ENCODE measurements around the gene WWOX. TPM values are rescaled to one million over a fixed set of nuclear protein-coding genes. Genes with fewer than 3 reads are reported as not detected.
A peak's percentile ranks its signal among the peaks of the same experiment; 100 is the strongest.

Gene WWOX
- total RNA-seq, 2 donors from 2014 or later = 23.0 to 31.7 TPM

DNA sequence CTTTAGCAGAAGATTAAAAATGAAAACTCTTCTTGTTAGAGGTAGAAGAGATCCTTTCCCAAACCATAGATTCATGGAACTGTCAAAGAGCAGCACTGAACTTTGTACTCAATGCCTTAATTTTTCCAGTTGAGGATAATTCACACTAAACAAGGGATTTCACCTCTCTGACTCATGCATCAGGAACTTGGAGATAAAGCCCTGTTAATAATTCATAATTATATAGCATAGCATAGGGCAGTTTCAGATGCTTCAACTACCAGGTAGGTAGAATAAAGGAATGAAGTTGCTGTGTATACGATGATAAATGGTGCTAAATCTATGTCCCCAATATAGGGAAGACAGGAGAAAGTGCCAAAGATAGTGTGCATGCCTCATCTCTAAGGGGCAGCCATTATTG, 1050.7 kb downstream of the WWOX start:
- no peak overlapping the region for H3K4me3 Mint-ChIP-seq
- no peaks in the 10 kb centered on the region for H3K36me3 Mint-ChIP-seq
- ATAC-seq = no peak
- H3K27ac Mint-ChIP-seq = no peak overlapping the region
- peaks cover 0 to 11% of the 10 kb centered on the region in 2 donors for H3K4me1 Mint-ChIP-seq (ENCODE audit: low read depth in 2 of 2)
- DNase-seq (ENCODE audit: low spot score) = no peak
- H3K27me3 Mint-ChIP-seq = no peaks in the 10 kb centered on the region
- H3K9me3 Mint-ChIP-seq = no peaks in the 10 kb centered on the region

DNA sequence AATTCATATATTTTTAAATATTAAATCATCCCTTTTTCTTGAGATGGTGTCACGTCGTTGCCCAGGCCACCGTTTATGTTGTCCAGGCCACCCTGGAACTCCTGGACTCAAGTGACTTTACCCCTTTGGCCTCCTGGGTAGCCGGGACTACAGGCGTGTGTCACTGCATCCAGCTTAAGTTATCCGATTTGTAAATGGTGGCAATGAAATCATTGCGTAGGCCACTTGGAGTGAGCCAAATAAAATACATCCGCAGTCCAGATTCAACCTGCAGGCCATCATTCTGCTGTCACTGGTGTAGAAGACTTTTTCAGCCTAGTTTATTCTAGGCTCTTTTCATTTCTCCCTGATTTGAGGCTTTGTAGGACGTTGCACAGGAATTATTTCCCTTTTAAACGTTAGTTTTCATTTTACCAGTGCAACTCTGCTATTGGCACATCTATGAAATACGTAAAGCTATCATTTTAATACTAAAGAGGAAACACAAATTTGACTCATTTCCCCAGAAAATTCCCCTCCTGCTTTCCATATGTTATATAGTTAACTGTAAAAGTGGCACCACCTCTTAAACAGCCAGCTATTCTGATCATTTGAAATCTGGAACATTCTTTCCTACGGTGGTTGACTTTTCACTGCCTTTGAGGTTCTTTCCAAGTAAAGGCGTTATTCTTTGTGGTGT, 1051.3 kb downstream of the WWOX start:
- ATAC-seq (no peak), DNase-seq (ENCODE audit: low spot score) (no peak)
- H3K4me3 Mint-ChIP-seq = no peak overlapping the region
- H3K9me3 Mint-ChIP-seq = no peaks in the 10 kb centered on the region
- H3K27me3 Mint-ChIP-seq = no peaks in the 10 kb centered on the region
- H3K36me3 Mint-ChIP-seq = no peaks in the 10 kb centered on the region
- H3K27ac Mint-ChIP-seq = no peak overlapping the region
- peaks cover 0 to 11% of the 10 kb centered on the region in 2 donors for H3K4me1 Mint-ChIP-seq (ENCODE audit: low read depth in 2 of 2)

DNA sequence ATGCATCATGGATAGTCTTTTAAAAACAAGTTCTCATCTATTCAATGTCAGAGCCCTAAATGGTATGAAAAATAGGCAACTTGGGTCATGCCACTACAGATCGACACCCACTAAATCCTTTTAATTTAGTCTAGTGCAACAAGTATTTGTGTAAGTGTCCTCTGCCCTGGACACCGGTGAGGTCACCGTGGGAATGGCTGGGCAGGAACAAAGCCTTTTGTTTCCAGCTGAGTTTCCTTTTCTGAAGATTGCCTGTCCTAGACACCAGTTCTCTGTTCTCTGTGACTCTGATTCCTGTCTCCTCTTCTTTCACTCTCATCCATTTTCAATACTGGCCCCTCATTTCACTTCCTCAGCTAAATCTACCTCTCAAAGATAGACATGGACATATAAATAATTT, 1054.6 kb downstream of the WWOX start:
- Mint-ChIP-seq H3K9me3 (no peaks in the 10 kb centered on the region), H3K27ac (no peak overlapping the region), H3K27me3 (peaks cover 0 to 2% of the 10 kb centered on the region in 2 donors), H3K4me3 (no peak overlapping the region), H3K4me1 (ENCODE audit: low read depth in 2 of 2) (peaks cover 19 to 23% of the 10 kb centered on the region in 2 donors), H3K36me3 (no peaks in the 10 kb centered on the region)
- ATAC-seq = no peak
- DNase-seq (ENCODE audit: low spot score) = no peak

DNA sequence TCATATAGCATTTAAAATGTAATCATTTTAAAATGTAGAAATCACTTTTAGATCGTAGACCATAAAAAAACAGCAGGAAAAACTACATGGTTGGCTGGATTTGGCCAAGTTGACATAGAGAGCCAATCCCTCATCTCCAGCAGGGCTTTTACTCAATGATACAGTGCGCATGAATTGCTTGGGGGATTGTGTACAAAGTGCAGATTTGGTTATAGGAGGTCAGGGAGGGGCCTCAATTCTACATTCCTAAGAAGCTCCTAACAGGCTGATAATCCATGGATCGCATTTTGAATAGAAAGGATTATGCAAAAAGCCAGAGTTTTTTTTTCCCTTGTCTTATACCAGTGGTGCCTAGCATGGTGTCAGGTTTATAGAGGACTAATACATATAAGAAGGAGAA, 1056.0 kb downstream of the WWOX start:
- Mint-ChIP-seq H3K9me3 (no peaks in the 10 kb centered on the region), H3K27me3 (peaks cover 0 to 2% of the 10 kb centered on the region in 2 donors), H3K4me1 (ENCODE audit: low read depth in 2 of 2) (peaks cover 19 to 20% of the 10 kb centered on the region in 2 donors), H3K27ac (no peak overlapping the region), H3K4me3 (no peak overlapping the region), H3K36me3 (no peaks in the 10 kb centered on the region)
- no peak for DNase-seq (ENCODE audit: low spot score)
- ATAC-seq = no peak

DNA sequence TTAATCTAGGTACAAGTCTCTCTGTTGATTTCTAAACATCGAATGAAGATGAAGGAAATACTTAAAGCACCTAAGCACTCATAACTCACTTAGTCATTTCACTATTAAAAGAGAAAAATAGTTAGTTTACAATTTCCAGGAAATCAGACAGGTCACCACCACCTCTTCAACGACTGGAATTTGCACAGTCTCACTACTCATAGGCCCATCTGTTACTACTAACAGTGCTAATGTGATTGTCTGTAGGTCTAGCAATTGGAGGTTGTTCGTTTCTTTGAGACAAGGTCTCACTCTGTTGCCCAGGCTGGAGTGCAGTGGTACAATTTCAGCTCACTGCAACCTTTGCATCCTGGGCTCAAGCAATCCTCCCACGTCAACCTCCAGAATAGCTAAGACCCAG, 1056.5 kb downstream of the WWOX start:
- ATAC-seq (peak in 1 of 2 donors; percentile 38), DNase-seq (ENCODE audit: low spot score) (no peak)
- Mint-ChIP-seq H3K27ac (no peak overlapping the region), H3K4me3 (no peak overlapping the region), H3K36me3 (no peaks in the 10 kb centered on the region), H3K27me3 (peaks cover 0 to 2% of the 10 kb centered on the region in 2 donors), H3K4me1 (ENCODE audit: low read depth in 2 of 2) (peaks cover 19 to 20% of the 10 kb centered on the region in 2 donors), H3K9me3 (no peaks in the 10 kb centered on the region)

DNA sequence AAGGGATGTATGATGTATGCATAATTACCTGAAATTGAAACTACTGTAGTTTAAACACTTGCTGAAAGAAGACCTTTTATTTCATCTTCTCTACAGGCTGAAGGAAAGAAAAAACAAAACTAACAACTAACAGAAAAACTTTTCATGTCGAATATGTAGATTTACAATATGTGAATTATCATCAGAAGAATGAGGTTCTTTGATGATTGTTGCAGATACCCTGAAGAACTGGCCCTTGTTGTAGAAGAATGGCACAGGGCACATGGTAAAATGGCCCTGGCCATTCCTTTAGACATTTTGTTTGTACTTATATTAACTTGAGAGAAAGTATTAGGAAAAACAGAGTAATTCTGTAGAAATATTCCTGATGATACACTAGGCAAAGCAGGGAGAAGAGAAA, 1057.3 kb downstream of the WWOX start:
- no peak overlapping the region for H3K4me3 Mint-ChIP-seq

DNA sequence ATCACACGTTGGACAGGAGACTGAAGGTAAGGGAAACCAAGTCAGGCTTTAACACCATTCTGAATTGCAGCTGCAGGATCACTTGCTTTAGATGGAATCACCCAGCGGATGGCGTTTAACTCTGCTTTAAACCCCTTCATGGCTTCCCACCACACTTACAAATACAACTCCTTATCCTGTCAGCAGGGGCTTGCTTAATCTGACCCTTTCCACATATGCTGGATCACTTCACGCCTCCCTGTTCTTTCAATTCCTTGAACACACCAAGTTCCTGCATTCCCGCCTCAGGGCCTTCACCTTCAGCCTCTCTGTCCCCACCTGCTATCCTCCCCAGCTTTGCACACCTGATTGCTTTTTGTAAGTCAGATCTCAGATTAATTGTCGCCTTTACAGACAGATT, 1058.9 kb downstream of the WWOX start:
- Mint-ChIP-seq H3K9me3 (no peaks in the 10 kb centered on the region), H3K4me1 (ENCODE audit: low read depth in 2 of 2) (peaks cover 20 to 25% of the 10 kb centered on the region in 2 donors), H3K36me3 (no peaks in the 10 kb centered on the region), H3K4me3 (no peak overlapping the region), H3K27ac (no peak overlapping the region), H3K27me3 (peaks cover 0 to 2% of the 10 kb centered on the region in 2 donors)
- ATAC-seq (no peak), DNase-seq (ENCODE audit: low spot score) (no peak)

More for the DNA sequence above, 1057.3 kb downstream of the WWOX start:
- ATAC-seq = no peak
- H3K27ac Mint-ChIP-seq = peak overlapping the region in 1 of 2 donors; percentile 9
- peaks cover 16 to 19% of the 10 kb centered on the region in 2 donors for H3K4me1 Mint-ChIP-seq (ENCODE audit: low read depth in 2 of 2)
- peaks cover 0 to 2% of the 10 kb centered on the region in 2 donors for H3K27me3 Mint-ChIP-seq
- no peak for DNase-seq (ENCODE audit: low spot score)
- H3K36me3 Mint-ChIP-seq = no peaks in the 10 kb centered on the region
- H3K9me3 Mint-ChIP-seq = no peaks in the 10 kb centered on the region

DNA sequence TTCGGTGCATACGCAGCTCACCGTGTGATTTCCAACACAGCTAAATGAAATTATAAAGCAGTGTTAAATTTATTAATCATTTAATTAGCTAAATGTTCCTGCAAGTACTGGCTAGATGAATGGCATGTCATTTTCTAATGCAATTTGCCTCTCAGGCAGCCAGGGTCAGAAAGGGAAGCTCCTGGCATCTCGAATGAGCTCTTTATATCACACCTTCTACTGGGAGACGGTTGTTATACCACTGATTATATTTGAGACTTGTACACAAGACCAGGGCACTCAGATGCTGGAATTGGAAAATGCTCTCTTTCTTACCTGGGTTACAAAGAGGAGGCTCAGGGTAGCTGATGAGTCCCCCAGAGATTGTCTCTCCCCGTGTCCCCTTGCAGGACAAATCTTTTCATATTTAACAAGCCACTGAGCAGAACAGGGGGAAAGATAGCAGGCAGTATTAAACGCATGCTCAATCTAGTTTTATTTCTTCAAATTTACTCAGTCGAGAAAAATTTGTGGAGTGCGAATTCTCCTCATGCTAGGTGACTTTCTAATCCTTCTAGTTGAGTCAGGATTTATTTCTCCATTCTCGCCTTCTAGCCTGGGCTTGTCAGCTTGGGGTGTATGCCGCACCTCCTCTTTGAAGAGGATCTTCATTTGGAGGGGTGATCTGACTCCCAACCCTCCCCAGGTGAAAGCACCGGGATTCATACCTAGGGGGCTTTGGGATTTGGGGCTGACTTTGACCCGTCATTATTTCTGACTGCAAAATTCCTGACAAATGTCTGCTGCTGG, 1060.0 kb downstream of the WWOX start:
- Mint-ChIP-seq H3K4me3 (no peak overlapping the region), H3K4me1 (ENCODE audit: low read depth in 2 of 2) (peaks cover 25 to 27% of the 10 kb centered on the region in 2 donors), H3K27ac (no peak overlapping the region), H3K36me3 (no peaks in the 10 kb centered on the region), H3K9me3 (no peaks in the 10 kb centered on the region), H3K27me3 (peaks cover 0 to 2% of the 10 kb centered on the region in 2 donors)
- no peak for DNase-seq (ENCODE audit: low spot score)
- no peak for ATAC-seq

DNA sequence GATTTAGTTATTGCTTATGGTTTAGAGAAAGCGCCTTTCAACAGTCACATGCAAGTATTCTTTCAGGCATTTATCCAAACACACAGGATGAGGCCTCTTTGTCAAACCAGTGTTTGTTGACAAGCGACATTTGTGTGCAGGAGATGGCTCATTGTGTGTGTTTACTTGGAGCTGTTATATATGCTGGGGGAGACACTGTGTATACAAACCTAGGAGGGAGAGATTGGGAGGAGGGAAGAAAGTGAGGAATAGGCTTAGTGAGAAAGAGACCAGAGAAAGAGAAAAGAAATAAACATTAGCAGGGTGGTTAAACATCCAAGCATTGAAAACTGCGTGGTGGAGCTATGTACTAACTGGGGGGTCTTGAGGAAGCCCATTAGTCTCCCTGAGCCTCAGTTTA, 1063.5 kb downstream of the WWOX start:
- H3K4me1 Mint-ChIP-seq (ENCODE audit: low read depth in 2 of 2) = peaks cover 8 to 15% of the 10 kb centered on the region in 2 donors
- no peaks in the 10 kb centered on the region for H3K27me3 Mint-ChIP-seq
- peaks cover 3% of the 10 kb centered on the region for H3K9me3 Mint-ChIP-seq
- ATAC-seq = no peak
- no peak for DNase-seq (ENCODE audit: low spot score)
- H3K27ac Mint-ChIP-seq = peak overlapping the region in 1 of 2 donors; percentile 72
- peak overlapping the region; percentile 51 for H3K4me3 Mint-ChIP-seq
- peaks cover 4% of the 10 kb centered on the region for H3K36me3 Mint-ChIP-seq

DNA sequence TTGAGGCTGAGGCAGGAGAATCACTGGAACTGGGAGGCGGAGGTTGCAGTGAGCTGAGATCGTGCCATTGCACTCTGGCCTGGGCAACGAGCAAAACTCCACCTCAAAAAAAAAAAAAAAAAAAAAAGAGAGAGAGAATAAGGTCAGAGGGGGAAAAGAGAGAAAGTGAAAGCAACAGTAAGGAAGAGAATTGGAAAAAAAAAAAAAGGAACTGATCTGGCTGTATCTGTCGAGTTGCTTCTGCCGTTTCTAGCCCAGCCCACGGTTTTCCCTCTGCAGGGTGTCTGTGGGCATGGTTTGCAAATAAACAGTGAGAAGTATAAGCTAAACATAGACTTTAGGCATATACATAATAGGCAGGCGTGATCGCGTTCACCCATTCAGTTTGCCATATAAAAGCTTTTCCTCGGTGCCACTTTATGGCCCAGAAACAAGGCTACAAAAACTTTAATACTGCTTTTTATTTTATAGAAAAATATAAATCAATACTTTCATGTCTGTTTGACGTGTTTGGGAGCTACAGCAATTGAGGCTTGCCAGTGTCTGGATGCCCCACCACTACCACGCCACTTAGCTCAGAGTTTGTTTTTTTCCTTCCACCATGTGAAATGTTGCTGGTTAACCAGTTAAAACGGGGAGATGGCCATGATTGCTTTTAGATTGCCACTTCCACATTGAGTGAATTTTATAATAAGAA, 1064.4 kb downstream of the WWOX start:
- peak overlapping the region; percentile 51 for H3K4me3 Mint-ChIP-seq
- peaks cover 5% of the 10 kb centered on the region for H3K9me3 Mint-ChIP-seq
- H3K27me3 Mint-ChIP-seq = no peaks in the 10 kb centered on the region
- no peak for DNase-seq (ENCODE audit: low spot score)
- peaks cover 6% of the 10 kb centered on the region for H3K36me3 Mint-ChIP-seq
- peak overlapping the region; percentile 50 to 52 for H3K27ac Mint-ChIP-seq
- ATAC-seq = peak in 1 of 2 donors; percentile 38
- peaks cover 7 to 13% of the 10 kb centered on the region in 2 donors for H3K4me1 Mint-ChIP-seq (ENCODE audit: low read depth in 2 of 2)

DNA sequence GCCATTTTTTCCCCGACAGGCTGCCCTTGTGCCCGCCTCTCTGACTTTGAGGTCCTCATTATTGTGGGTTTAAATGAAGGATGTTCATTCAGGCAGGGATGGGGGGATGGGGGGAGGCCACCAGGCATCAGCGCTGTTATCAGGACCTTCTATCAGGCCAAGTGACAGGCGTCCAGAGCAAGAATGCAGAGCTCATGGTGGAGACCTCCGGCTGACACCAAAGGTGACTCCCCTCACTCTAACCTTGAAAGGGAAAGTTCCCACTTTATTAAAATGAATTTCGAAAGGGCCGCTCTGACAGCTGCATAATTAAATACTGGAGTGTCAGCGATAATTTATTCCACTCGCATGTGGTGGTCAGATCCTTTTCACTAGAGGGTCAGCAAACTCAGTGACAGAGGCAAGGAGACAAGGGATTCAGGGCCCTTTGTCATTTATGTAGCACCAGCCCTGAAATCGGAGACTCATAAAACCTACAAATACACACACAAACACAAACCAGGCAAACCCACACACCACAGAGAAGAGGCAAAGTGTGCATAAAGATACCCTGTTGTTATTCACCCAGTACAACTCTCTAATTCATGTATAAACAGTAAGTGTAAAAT, 1065.0 kb downstream of the WWOX start:
- Mint-ChIP-seq H3K4me3 (peak overlapping the region; percentile 51), H3K27ac (peak overlapping the region in 1 of 2 donors; percentile 52), H3K36me3 (peaks cover 6% of the 10 kb centered on the region), H3K27me3 (no peaks in the 10 kb centered on the region), H3K9me3 (peaks cover 5% of the 10 kb centered on the region), H3K4me1 (ENCODE audit: low read depth in 2 of 2) (peaks cover 7 to 13% of the 10 kb centered on the region in 2 donors)
- ATAC-seq (no peak), DNase-seq (ENCODE audit: low spot score) (no peak)

DNA sequence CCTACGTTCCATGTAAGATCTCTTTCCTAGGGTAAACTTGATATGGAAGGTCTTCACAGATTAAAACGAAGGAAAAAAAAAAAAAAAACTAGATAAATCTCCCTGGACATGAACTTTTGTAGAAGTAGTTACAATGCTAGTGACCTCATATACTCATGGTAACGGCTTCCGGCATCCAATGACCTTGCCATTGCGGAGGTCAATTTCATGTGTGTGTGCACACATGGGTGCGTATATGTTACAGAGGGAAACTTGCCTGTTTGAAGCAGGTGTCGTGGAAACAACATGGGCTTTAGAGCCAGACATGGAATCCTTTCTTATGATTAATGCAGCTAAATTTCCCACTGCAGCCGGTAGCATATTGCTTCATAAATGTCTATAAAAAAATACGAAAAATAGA, 1065.6 kb downstream of the WWOX start:
- H3K9me3 Mint-ChIP-seq = peaks cover 5% of the 10 kb centered on the region
- H3K27me3 Mint-ChIP-seq = no peaks in the 10 kb centered on the region
- H3K4me3 Mint-ChIP-seq = no peak overlapping the region
- ATAC-seq (no peak), DNase-seq (ENCODE audit: low spot score) (no peak)
- no peak overlapping the region for H3K27ac Mint-ChIP-seq
- H3K36me3 Mint-ChIP-seq = peaks cover 6% of the 10 kb centered on the region
- peaks cover 7 to 13% of the 10 kb centered on the region in 2 donors for H3K4me1 Mint-ChIP-seq (ENCODE audit: low read depth in 2 of 2)

DNA sequence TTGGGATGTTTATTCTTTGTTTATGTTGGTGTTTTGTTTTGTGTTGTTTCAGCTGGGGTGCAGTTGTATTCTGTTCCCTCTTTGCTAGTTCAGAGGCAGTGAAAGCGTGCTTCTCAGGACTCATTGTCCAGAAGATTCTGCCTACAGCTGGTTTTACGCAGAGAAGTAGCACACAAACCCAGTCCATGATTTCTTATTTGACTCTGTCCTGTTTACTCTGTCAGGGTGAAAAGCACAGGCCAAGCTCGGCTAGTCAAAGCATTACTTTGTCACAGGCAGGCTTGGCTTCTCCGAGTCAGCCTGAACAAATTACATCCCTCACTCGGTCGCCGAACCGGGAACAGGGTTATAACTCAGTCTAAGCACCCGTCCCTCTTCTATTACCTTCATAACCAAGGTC, 1066.1 kb downstream of the WWOX start:
- DNase-seq (ENCODE audit: low spot score) (no peak), ATAC-seq (no peak)
- Mint-ChIP-seq H3K9me3 (peaks cover 5% of the 10 kb centered on the region), H3K4me3 (no peak overlapping the region), H3K27ac (no peak overlapping the region), H3K36me3 (peaks cover 6% of the 10 kb centered on the region), H3K4me1 (ENCODE audit: low read depth in 2 of 2) (peaks cover 7 to 13% of the 10 kb centered on the region in 2 donors), H3K27me3 (no peaks in the 10 kb centered on the region)
